Keratinocyte (primary cell): ENCODE results near the gene KPNA3. TPM values are rescaled to one million over a fixed set of nuclear protein-coding genes. Genes with fewer than 3 reads are reported as not detected.
A peak's percentile ranks its signal among the peaks of the same experiment; 100 is the strongest.

ENCODE experiments used
- DNase-seq: peaks from one replicate; pipeline ENCODE4 v3.0.0-alpha.2; 2011; ENCODE audit warnings: low read depth, missing footprints, low spot score
- FAIRE-seq: peaks from 2 replicates; lab custom pipeline; 2011; peaks lifted over from hg19 to GRCh38; lab: Jason Lieb, UNC
- H2AFZ ChIP-seq: 2 replicates; pipeline ENCODE4 v1.6.0; 2012; ENCODE audit warnings: low read length, control low read depth, inconsistent platforms; ENCODE audit not compliant: control insufficient read depth
- H3K27ac ChIP-seq: 2 replicates; pipeline ENCODE4 v1.5.1; 2011; ENCODE audit warnings: low read length; ENCODE audit not compliant: control insufficient read depth, insufficient read depth
- H3K27me3 ChIP-seq: 3 replicates; pipeline ENCODE4 v1.6.0; 2011; ENCODE audit warnings: low read length; ENCODE audit not compliant: control insufficient read depth, insufficient read depth; ENCODE audit errors: extremely low read depth
- H3K36me3 ChIP-seq, 2 experiments: 2 replicates in 1 of 2; 3 replicates in 1 of 2; pipeline ENCODE4 v1.5.1; 2011; ENCODE audit warnings: low read length in 2 of 2, mild to moderate bottlenecking in 1 of 2; ENCODE audit not compliant: control insufficient read depth in 2 of 2, insufficient read depth in 2 of 2; ENCODE audit errors: extremely low read depth in 1 of 2
- H3K4me1 ChIP-seq: 3 replicates; pipeline ENCODE4 v1.5.1; 2011; ENCODE audit warnings: low read length; ENCODE audit not compliant: control insufficient read depth, insufficient read depth; ENCODE audit errors: extremely low read depth
- H3K4me2 ChIP-seq: 3 replicates; pipeline ENCODE4 v1.6.0; 2011; ENCODE audit warnings: low read depth, low read length; ENCODE audit not compliant: control insufficient read depth, insufficient read depth; ENCODE audit errors: extremely low read depth
- H3K4me3 ChIP-seq, 3 experiments: fragments of 200-600 bp in 1 of 3; sonication (generic) in 1 of 3; 2 replicates in 2 of 3; 3 replicates in 1 of 3; pipeline ENCODE4 v1.5.1; 2011 to 2016; ENCODE audit warnings: low read length in 3 of 3, mild to moderate bottlenecking in 3 of 3, control low read depth in 2 of 3, inconsistent platforms in 1 of 3, low read depth in 1 of 3, mixed read lengths in 1 of 3, mixed run types in 1 of 3, moderate library complexity in 1 of 3; ENCODE audit not compliant: control insufficient read depth in 2 of 3, insufficient read depth in 2 of 3; ENCODE audit errors: extremely low read depth in 1 of 3
- H3K79me2 ChIP-seq: 2 replicates; pipeline ENCODE4 v1.6.0; 2012; ENCODE audit warnings: low read length; ENCODE audit not compliant: control insufficient read depth, insufficient read depth
- H3K9ac ChIP-seq: 3 replicates; pipeline ENCODE4 v1.6.0; 2011; ENCODE audit warnings: low read length; ENCODE audit not compliant: control insufficient read depth, insufficient read depth; ENCODE audit errors: extremely low read depth
- H3K9me1 ChIP-seq: 3 replicates; pipeline ENCODE4 v1.6.0; 2011; ENCODE audit warnings: low read length; ENCODE audit not compliant: control insufficient read depth, insufficient read depth; ENCODE audit errors: extremely low read depth
- H3K9me3 ChIP-seq: 2 replicates; pipeline ENCODE4 v1.5.1; 2012; ENCODE audit warnings: low read depth, low read length; ENCODE audit not compliant: control insufficient read depth
- H4K20me1 ChIP-seq: 3 replicates; pipeline ENCODE4 v1.6.0; 2011; ENCODE audit warnings: low read length; ENCODE audit not compliant: control insufficient read depth, insufficient read depth; ENCODE audit errors: extremely low read depth
- CTCF ChIP-seq, 3 experiments: IDR thresholded peaks in 1 of 3; conservative IDR thresholded peaks in 1 of 3; optimal IDR thresholded peaks in 1 of 3; 2 replicates in 2 of 3; 3 replicates in 1 of 3; pipeline versions ENCODE3 to v1.5.1; 2011; ENCODE audit warnings: low read length in 3 of 3, mild to moderate bottlenecking in 3 of 3, moderate library complexity in 2 of 3, control low read depth in 1 of 3, inconsistent platforms in 1 of 3; ENCODE audit not compliant: insufficient read depth in 2 of 3; ENCODE audit errors: extremely low read depth in 1 of 3
- EZH2 ChIP-seq: IDR thresholded peaks from one replicate; pipeline ENCODE4 v1.6.1; 2012; ENCODE audit warnings: inconsistent platforms, mild to moderate bottlenecking, low read length, moderate library complexity
- dilution Hi-C: fragments of 300-500 bp; cut with MboI; formaldehyde crosslinking; loops from one replicate; pipeline ENCODE4 v1.7.0; 2020; ENCODE audit warnings: low sequenced_read_pairs; ENCODE audit not compliant: extremely low pct_ligation_motif_present
- polyA plus RNA-seq, 5 experiments: library from polyadenylated mRNA; depleted of rRNA in 3 of 5; stranded (reverse) in 3 of 5; stranded (forward) in 1 of 5; unstranded in 1 of 5; fragments of >200 nt; gene quantifications; 1 replicate in 1 of 5; 2 replicates in 3 of 5; 3 replicates in 1 of 5; pipeline versions ENCODE4 v1.2.1 to v1.2.3, GENCODE V29; 2011 to 2012; ENCODE audit warnings: missing spikeins in 2 of 5, low read depth in 1 of 5, low replicate concordance in 1 of 5

KPNA3 gene
- polyA plus RNA-seq, 1 donor (not counting 4 experiments of a cell fraction or from before 2014, with no cell fraction given) = 37.3 TPM

- DNase-seq (no peak), FAIRE-seq (no peak)
- no peaks in the 10 kb centered on the region for H3K27me3 ChIP-seq
- dilution Hi-C loops = no loop called here
- H3K4me3 ChIP-seq = no peak overlapping the region
- no peaks in the 10 kb centered on the region for H3K9me3 ChIP-seq
- H3K9ac ChIP-seq = no peak overlapping the region
- H4K20me1 ChIP-seq = no peaks in the 10 kb centered on the region
- no peak overlapping the region for H2AFZ ChIP-seq
- no peak overlapping the region for H3K4me2 ChIP-seq
- no peak for TF ChIP-seq EZH2
- TF ChIP-seq CTCF (optimal IDR thresholded peaks at IDR 0.05 in 1 of 3, IDR thresholded peaks at IDR 0.05 in 1 of 3, conservative IDR thresholded peaks at IDR 0.05 in 1 of 3; ENCODE audit: extremely low read depth in 1 of 3, insufficient read depth in 2 of 3, low read length in 3 of 3) = no peak
- no peaks in the 10 kb centered on the region for H3K79me2 ChIP-seq
- no peaks in the 10 kb centered on the region for H3K4me1 ChIP-seq
- H3K9me1 ChIP-seq = no peaks in the 10 kb centered on the region
- H3K36me3 ChIP-seq = no peaks in the 10 kb centered on the region
- no peak overlapping the region for H3K27ac ChIP-seq
Measured at GRCh38 chr13:49653478-49653877, 139.0 kb downstream of the KPNA3 start.

- no peaks in the 10 kb centered on the region for H3K9me3 ChIP-seq
- dilution Hi-C loops = no loop called here
- H2AFZ ChIP-seq = no peak overlapping the region
- no peak overlapping the region for H3K4me2 ChIP-seq
- H3K27me3 ChIP-seq = no peaks in the 10 kb centered on the region
- no peaks in the 10 kb centered on the region for H3K36me3 ChIP-seq
- H3K4me3 ChIP-seq = no peak overlapping the region
- no peaks in the 10 kb centered on the region for H3K79me2 ChIP-seq
- H3K9me1 ChIP-seq = no peaks in the 10 kb centered on the region
- H3K9ac ChIP-seq = no peak overlapping the region
- FAIRE-seq = peak; percentile 78
- DNase-seq = no peak
- H4K20me1 ChIP-seq = no peaks in the 10 kb centered on the region
- H3K27ac ChIP-seq = no peak overlapping the region
- H3K4me1 ChIP-seq = no peaks in the 10 kb centered on the region
- TF ChIP-seq EZH2 (no peak), CTCF (optimal IDR thresholded peaks at IDR 0.05 in 1 of 3, IDR thresholded peaks at IDR 0.05 in 1 of 3, conservative IDR thresholded peaks at IDR 0.05 in 1 of 3; ENCODE audit: extremely low read depth in 1 of 3, insufficient read depth in 2 of 3, low read length in 3 of 3) (peak; percentile 45 to 79 (median 68))
Measured at GRCh38 chr13:49652355-49653305, 139.9 kb downstream of the KPNA3 start.
